GM19452 (cell line): ENCODE data around the gene MYO1A.
A peak's percentile ranks its signal among the peaks of the same experiment; 100 is the strongest.

Experiments
- ATAC-seq: cut with Tn5 transposase; IDR thresholded peaks from one replicate; pipeline ENCODE4 v1.9.1; 2021; ENCODE audit not compliant: unreplicated experiment

MYO1A gene

DNA sequence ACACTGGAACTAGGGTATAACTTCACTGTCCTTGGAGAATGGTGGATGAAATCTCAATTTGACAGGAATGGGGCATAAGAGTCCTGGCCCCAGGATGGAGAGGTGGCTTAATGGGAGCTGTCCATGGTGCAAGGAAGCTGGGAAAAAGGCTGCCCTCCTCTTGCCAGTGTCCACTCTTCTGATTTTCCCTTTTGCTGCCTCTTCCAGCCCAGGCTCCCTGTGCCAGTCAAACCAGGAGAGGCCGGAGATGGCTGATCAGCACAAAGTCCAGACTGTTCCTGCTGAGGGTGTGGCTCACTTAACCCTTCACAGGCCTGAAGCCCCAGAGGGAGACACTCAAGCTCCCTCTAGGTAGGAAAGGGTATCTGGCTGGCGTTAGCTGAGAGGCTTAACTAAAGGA lies at the start of gene MYO1A:
Gene MYO1A (minus strand): TSS at position 240 of the 400 bp plus-strand sequence. CDS start 1,806 bp downstream, outside the sequence.
- no peak for ATAC-seq

DNA sequence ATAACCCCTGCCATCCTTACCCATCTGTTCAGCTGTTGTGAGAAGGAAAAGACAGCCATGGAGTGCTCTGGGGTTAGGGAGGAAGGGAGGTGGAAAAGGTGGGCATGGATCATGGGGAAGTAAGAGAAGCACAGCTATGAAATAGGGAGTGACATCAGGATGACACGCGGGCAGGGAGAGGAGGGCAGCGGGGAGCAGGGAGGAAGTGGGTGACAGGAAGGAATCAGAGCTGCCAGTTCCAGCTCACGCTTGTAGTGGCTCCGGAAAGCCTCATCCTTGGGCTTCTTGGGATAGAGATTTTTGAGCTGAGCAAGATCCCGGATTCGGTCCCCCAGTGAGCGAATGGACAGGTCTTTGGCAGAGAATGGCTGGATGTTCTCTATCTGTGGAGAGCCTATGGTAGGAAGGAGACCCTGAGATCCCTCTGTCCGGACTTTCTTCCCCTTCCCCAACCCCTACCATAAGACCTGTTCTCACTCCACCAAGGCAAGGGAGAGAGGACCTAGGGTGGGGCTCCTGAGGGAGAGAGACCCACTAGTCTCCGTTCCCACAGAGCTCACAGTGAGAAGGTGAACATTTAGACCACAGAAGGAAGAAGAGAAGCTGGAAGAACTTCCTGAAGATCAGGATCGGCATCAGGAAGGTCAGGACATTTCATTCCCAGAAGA lies 49.3 kb upstream of the MYO1A start:
- ATAC-seq, result no peak

- no peak for ATAC-seq
Observed at GRCh38 chr12:57098546-57098945, 48.6 kb upstream of the MYO1A start.

DNA sequence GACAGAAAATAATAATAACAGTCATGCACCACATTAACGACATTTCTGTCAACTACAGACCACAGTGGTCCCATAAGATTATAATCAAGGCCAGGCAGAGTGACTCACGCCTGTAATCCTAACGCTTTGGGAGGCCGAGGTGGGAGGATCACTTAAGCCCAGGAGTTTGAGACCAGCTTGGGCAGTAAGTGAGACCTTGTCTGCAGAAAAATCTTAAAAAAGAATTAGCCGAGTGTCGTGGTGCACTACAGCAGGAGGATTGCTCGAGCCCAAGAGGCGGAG lies 47.6 kb upstream of the MYO1A start:
- no peak for ATAC-seq

DNA sequence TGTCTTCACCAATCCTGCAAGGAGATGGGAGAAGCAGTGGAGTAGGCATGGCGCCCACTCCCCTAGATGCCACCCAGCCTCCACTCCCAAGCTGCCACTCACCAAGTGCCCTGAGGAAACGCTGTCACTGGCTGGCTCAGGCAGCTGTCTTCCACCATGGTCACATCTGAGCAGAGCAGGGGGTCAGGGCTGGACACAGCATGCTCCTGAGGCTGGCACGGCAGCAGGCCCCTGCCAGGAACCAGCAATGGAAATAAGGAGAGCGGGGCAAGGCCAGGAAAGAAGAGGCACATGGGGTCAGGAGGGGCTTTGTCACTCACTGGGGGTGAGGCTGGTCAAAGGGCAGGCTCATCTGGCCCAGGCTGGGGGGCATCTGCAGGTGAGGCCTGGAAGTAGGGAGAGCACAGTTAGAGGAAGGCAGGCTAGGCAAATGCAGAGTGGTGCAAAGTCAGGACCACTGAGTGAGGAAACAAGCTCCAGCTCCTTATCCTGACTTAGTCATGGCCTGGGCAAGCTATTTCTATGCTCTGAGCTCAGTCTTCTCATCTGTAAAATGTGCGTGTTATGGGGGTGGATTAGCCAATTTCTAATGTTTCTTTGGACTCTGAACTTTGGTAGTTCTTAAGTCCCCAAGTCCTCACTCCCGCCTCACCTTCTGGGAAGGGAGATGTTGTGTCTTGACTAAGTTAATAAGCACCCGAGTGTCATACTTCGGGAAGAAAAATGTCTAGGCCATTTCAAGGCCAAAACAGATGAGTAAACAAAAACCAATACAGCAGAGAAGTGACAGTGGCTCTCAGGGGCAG lies 47.0 kb upstream of the MYO1A start:
- no peak for ATAC-seq

DNA sequence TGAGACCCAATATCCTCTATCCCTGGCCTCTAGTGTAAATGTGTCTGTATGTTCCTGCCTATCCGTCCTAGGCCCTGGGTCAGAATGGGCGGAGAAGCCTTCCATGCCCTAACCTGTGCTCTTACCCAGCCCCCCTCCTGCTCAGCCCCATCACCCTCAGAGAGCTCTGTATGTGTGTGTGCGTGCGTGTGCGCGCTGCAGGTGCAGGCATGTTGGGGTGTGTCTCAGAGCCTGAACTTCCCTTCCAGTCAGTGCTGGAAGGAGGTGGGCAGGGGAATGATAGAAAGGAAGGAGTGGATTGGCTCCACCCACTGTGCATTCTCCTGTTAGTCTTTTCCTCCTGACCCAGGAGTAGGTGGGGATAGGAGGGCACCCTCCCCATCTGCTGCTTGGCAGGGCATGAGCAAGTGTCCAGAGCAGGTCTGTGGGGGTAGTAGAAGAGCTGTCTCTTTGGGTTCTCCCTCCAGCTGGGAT lies 46.2 kb upstream of the MYO1A start:
- ATAC-seq, result no peak

DNA sequence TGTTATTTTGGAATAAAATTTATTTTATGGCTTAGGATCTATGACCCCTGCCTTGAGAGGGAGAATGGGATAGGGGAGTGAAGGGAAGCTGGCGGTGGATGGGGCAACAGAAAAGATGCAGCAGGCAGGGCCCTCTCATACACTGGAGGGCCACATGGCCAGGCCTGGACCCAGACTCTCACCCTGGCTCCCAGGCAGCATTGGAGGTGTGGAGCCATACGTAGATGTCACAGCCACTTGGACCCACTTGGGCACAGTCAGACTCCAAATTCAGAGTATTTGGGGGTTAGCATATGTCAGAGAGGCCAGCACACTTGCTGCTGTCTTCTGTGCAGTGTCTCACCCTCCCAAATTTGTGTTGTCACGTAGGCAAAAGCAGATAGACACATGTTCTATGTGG lies 45.5 kb upstream of the MYO1A start:
- ATAC-seq, result no peak

DNA sequence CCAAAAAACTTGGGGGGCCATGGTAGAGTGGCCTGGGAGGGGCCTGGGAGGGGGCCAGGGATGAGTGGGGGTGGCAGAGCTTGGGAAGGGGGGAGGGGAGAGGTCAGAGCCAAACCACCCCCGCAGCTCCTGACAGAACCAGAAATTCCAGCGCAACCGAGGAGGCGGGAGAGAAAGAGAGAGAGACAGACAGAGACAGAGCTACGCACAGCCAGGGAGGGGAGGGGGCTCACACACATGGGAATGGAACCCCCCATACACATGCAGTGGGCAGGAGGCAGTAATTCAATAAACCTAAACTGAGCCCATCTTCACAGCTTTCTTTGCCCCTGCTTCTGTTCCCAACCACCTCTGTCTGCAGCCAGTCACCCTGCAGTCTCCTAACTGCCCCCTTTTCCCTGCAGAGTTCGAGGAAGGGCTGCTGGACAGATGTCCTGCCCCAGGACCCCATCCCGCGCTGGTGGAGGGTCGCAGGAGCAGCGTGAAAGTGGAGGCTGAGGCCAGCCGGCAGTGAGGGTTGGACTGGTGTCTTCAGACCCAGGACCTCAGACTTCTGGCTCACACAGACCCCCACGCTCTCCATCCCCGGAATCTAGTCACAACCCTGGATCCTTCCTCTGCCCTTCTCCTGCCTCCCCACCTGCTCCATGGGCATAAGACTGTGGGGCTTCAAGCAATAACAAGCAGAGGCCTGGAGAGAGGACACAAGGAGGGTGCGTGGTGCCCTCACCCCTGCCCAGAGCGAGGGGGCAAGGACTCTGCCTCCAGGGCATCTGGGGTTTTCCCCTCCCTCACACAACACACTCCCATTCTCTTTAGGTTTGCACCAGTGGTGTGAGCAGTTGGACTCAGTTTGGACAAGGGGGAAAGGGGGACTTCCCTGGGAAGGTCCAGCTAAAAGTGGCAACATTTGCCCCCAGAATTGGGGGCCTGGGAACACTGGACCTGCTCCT lies 44.6 kb upstream of the MYO1A start:
- ATAC-seq, result no peak

- ATAC-seq, result no peak
Observed at GRCh38 chr12:57093415-57094207, 43.7 kb upstream of the MYO1A start.

DNA sequence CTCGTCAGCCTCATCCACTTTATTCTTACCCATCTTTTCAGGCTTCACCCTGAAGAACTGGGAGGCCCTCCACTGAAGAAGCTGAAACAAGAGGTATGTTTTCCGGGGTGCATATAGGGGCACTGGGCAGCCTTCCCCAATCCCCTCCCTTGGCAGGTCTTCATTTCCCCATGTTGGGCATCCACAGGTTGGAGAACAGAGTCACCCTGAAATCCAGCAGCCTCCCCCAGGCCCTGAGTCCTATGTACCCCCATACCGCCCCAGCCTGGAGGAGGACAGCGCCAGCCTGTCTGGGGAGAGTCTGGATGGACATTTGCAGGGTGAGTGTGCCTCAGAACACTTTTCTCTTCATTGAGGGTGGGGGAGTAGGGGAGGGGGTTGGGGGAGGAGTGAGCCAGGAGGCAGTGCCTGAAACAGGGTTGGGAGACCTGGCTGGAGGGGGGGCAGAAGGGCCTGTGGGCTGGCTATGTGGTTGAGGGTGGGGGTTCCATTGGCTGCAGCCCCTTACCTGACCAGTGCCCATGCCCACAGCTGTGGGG lies 43.0 kb upstream of the MYO1A start:
- no peak for ATAC-seq

- ATAC-seq, result no peak
Observed at GRCh38 chr12:57092529-57092862, 42.6 kb upstream of the MYO1A start.

- ATAC-seq, result no peak
Observed at GRCh38 chr12:57091638-57092528, 42.0 kb upstream of the MYO1A start.

DNA sequence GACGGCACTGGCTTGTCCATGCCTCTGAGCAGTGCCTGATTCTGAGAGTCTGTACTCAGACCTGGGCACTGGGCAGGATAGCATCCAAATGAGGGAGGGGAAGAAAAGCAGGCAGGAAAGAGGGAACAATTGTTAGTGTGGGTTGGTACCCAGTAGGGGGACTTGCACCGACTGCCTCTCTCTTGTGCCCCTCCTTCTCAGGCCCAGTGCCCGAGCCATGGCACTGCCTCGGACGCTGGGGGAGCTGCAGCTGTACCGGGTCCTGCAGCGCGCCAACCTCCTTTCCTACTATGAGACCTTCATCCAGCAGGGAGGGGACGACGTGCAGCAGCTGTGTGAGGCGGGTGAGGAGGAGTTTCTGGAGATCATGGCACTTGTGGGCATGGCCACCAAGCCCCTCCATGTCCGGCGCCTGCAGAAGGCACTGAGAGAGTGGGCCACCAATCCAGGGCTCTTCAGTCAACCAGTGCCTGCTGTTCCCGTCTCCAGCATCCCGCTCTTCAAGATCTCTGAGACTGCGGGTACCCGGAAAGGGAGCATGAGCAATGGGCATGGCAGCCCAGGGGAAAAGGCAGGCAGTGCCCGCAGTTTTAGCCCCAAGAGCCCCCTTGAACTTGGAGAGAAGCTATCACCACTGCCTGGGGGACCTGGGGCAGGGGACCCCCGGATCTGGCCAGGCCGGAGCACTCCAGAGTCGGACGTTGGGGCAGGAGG lies 41.2 kb upstream of the MYO1A start:
- ATAC-seq, result no peak

- no peak for ATAC-seq
Observed at GRCh38 chr12:57090490-57090889, 40.6 kb upstream of the MYO1A start.

GRCh38 chr12:57089271-57090245 lies 39.6 kb upstream of the MYO1A start:
- no peak for ATAC-seq

DNA sequence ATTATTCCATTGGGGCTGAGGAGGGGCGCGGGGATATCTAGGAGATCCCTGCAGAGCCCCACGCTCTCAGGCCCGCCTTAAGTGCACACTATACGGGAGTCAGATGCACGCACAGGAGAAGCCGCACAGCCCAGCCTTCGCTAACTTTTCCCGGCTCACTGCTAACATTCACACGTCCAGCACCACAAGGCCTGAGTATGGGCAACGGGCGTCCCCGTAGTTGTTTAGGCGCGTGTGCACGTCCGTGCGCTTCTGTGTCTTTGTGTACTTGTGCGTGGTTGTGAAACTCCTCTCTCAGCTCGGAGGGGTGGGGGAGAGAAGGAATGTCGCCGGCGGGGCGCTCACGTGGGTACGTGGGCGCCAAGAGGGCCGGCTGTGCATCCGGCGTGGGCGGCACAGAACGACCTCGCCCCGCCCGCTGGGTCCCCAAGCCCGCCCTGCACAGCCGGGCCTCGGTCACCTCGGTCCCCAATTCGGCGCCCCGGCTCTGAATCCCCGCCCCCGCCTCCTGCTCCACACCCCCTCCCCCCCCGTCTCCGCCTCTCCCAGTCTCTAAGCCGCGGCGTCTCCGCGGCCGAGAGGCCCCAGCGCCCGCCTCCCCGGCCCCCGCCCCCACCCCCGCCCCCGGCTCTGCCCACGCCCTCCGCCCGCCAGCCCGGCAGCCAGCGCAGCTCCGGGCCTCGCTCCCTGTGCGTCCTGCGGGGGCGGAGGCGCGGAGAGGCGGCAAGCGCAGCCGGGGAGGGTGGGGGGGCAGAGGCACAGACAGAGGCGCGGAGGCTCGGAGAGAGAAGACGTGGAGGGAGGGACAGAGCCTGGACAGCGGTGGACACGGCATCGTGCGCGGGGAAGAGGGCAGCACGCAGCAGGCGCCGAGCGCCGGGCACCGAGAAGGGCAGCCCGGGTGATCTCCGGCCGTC lies 38.7 kb upstream of the MYO1A start, which contains the start of gene NAB2:
Gene NAB2 (plus strand): TSS at position 761 of the 917 bp plus-strand sequence. CDS start 158 bp downstream, outside the sequence.
- ATAC-seq, result peak; percentile 60
